HG03025 (cell line): ENCODE results near the gene HOXD10.

Source experiments
- ATAC-seq: cut with Tn5 transposase; IDR thresholded peaks from one replicate; pipeline ENCODE4 v1.9.1; 2021; ENCODE audit warnings: mild to moderate bottlenecking, moderate library complexity; ENCODE audit not compliant: unreplicated experiment, low FRiP score

HOXD10 gene

GRCh38 chr2:176160986-176161824 is 44.6 kb downstream of the HOXD10 start:
- ATAC-seq, result no peak

GRCh38 chr2:176161825-176162626 is 45.4 kb downstream of the HOXD10 start:
- no peak for ATAC-seq

- no peak for ATAC-seq
These were observed 46.5 kb downstream of the HOXD10 start for GRCh38 chr2:176162911-176163671.

- ATAC-seq, result no peak
These were observed 47.1 kb downstream of the HOXD10 start for GRCh38 chr2:176163672-176164056.

GRCh38 chr2:176164201-176164600 is 47.6 kb downstream of the HOXD10 start:
- ATAC-seq, result no peak

GRCh38 chr2:176164611-176165369 is 48.2 kb downstream of the HOXD10 start:
- ATAC-seq, result no peak

GRCh38 chr2:176165370-176166050 is 48.9 kb downstream of the HOXD10 start:
- ATAC-seq, result no peak

GRCh38 chr2:176166272-176166671 is 49.7 kb downstream of the HOXD10 start:
- no peak for ATAC-seq

GRCh38 chr2:176167398-176167797 is 50.8 kb downstream of the HOXD10 start:
- ATAC-seq, result no peak

GRCh38 chr2:176169181-176169580 is 52.6 kb downstream of the HOXD10 start:
- ATAC-seq, result no peak
